Measurements from ENCODE around the gene KCTD7.
A peak's percentile ranks its signal among the peaks of the same experiment; 100 is the strongest.
"Not testable (repeated sequence)": the region's sequence is repeated elsewhere in the genome, so short reads cannot be mapped to it uniquely, and the experiment has no call there.

KCTD7 gene

GRCh38 chr7:66654275-66655112 lies 25.8 kb downstream of the KCTD7 start:
- peak; percentile 96 for DNase-seq (ENCODE audit: low spot score)

GRCh38 chr7:66655113-66655806 lies 26.6 kb downstream of the KCTD7 start:
- DNase-seq (ENCODE audit: low spot score), result not testable (repeated sequence)

- not testable (repeated sequence) for DNase-seq (ENCODE audit: low spot score)
Measured at GRCh38 chr7:66655826-66656485, 27.3 kb downstream of the KCTD7 start.

DNA sequence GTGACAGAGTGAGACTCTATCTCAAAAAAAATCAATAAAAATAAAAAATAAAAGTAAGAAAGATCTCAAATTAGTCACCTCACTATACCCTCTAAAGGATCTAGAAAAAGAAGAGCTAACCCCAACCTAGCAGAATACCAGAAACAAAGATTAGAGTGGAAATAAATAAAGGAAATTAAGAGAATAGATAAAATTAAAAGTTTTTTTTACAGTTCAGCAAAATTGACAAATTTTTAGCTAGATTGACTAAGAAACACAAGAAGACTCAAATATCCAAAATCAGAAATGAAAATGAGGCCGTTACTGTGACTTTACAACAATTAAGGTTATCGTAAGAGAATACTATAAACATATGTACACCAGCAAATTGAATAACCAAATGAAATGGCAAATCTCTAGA lies 29.1 kb downstream of the KCTD7 start:
- no peak for DNase-seq (ENCODE audit: low spot score)

- no peak for DNase-seq (ENCODE audit: low spot score)
Measured at GRCh38 chr7:66662646-66663264, 34.1 kb downstream of the KCTD7 start.

GRCh38 chr7:66664590-66665293 lies 36.1 kb downstream of the KCTD7 start:
- DNase-seq (ENCODE audit: low spot score), result no peak

- no peak for DNase-seq (ENCODE audit: low spot score)
Measured at GRCh38 chr7:66666313-66666952, 37.8 kb downstream of the KCTD7 start.

- DNase-seq (ENCODE audit: low spot score), result no peak
Measured at GRCh38 chr7:66667023-66667728, 38.5 kb downstream of the KCTD7 start.

- no peak for DNase-seq (ENCODE audit: low spot score)
Measured at GRCh38 chr7:66668112-66668511, 39.4 kb downstream of the KCTD7 start.

- DNase-seq (ENCODE audit: low spot score), result no peak
Measured at GRCh38 chr7:66668677-66669076, 40.0 kb downstream of the KCTD7 start.

DNA sequence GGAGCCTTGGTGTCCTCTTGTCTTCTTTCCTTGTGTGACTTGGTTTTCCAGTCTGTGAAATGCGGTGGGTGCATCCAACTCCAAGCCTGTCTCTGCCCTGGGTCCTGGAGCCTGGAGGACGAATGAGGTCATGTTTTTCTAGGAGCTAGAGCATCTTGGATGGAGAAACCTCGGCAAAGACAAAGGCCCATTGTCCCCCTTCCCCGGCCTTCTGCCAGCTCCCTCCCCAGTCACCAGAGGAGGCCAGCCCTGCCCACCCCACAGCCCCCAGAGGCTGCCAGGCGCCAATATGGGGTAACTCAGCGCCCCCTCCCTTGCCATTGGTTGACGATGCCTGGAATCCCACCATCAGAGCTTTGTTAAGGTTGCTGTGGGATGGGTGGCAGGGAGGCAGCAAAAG lies 40.4 kb downstream of the KCTD7 start:
- no peak for DNase-seq (ENCODE audit: low spot score)

- DNase-seq (ENCODE audit: low spot score), result no peak
Measured at GRCh38 chr7:66669496-66669895, 40.8 kb downstream of the KCTD7 start.

- DNase-seq (ENCODE audit: low spot score), result no peak
Measured at GRCh38 chr7:66671034-66671433, 42.4 kb downstream of the KCTD7 start.

DNA sequence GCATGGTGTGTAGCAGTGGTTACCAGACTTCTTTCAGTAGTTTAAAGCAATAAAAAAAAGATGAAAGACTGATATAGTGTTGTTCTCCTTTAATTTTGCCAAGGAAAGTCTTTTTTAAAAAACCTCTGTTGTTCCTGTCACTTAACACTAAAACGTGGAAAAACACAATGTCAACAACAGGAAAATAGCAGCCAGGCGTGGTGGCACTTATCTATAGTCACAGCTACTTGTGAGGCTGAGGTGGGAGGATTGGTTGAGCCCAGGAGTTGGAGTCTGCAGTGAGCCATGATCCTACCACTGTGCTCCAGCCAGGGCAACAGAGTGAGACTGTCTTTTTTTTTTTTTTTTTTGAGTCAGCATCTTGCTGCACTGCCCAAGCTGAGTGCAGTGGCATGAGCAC lies 42.8 kb downstream of the KCTD7 start:
- not testable (repeated sequence) for DNase-seq (ENCODE audit: low spot score)

DNA sequence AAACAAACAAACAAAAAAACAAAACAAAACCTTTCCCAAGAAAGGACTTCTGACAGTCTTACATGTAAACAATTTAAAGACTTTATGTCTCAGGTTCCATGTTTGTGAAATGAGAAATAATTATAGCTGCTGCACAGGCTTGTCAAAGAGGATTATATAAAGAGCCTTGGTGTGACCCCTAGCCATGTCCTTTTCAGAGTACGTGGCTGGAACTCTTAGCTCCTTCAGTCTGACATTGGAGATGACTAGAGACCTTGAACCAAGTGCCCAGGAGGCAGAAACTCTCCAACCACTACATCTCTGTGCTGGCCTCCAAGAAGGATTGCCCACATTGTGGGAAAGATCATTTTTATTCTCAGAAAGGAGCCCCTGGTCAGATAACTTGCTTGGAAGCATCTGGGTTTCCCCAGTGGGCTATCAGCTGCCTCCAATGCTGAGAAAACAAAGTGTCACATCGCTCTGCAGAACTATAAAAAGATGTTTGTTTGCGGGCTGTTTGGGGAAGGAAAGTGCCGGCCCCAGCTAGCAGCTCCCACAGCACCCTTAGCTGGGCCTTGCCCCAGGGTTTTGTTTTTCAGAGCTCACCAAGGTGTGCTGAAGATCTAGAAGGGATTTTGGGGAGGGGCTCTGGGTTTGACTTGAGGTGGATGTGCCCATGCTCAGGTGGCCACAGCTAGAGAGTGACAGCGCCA lies 43.9 kb downstream of the KCTD7 start:
- DNase-seq (ENCODE audit: low spot score), result not testable (repeated sequence)

- not testable (repeated sequence) for DNase-seq (ENCODE audit: low spot score)
Measured at GRCh38 chr7:66673124-66673640, 44.5 kb downstream of the KCTD7 start.

DNA sequence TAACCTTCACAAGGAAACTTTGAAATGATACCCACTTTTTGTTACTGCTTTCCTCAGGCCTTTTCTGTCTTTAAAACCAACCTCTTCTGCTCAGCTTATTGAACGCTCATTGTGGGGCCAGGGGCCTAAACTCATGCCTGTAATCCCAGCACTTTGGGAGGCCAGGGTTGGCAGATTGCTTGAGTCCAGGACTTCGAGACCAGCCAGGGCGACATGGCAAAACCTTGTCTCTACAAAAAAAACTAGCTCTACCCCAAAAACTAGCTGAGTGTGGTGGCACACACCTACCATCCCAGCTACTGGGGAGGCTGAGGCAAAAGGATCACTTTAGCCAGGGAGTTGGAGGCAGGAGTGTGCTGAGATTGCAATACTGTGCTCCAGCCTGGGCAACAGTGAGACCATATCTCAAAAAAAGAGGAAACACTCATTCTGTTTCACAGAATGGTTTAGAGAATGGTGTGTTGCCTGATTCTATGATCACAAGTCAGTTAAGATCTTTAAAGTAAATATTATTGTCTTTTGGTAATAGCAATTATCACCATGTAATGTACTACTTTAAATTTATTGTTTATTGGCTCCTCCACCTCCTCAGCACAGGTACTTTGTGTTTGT lies 51.1 kb downstream of the KCTD7 start:
- DNase-seq (ENCODE audit: low spot score), result no peak

DNA sequence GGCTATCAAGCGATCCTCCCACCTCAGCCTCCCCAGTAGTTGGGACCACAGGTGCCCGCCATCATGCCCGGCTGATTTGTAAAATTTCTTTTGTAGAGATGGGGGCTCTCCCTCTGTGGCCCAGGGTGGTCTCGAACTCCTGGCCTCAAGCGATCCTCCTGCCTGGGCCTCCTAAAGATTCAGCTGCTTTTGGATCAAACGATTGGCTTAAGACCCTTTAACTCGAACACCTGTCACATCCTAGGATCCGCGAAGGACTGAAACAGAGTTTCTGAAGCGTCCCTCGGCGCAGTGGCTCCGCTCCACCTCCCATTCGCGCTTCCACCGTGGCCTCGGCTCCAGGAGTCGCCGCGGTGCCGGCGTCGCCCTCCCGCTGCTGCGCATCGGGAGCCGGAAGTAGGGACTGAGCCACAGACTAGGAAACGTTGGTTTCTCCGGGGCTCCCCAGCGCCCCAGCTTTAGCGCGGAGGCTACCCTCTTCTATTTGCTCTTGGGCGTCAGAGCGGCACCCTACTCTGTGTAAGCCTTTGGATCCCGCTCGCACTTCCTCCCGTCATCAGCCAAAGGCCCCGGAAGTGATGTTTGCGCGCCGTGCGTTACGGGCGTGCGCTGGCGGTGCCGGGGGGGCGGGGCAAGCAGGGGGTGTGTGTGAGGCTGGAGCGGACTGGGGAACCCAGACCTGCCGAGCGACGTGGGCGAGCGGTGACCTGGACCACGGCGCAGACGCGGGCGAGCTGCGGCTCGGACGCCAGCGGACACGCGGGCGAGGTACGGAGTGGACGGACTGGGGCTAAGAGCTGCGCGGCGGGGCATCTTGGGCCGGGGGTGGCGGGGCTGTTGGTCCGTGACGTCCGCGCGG lies 53.0 kb downstream of the KCTD7 start:
- DNase-seq (ENCODE audit: low spot score), result peak; percentile 92

All from CD4-positive, alpha-beta T cell treated with Interleukin-2 at 100 ng/mL for 4 hours (primary cell).